ENCODE measurements around the gene UTS2R. TPM values are rescaled to one million over a fixed set of nuclear protein-coding genes. Genes with fewer than 3 reads are reported as not detected.

Gene UTS2R
- total RNA-seq, 1 experiment from 2014 or later, result not detected

Small RNA genes lying within 50 kb of the gene (small RNA-seq; reads per million reads assigned to genes)
- 0 reads per million in 2 experiments for gene RF00019

Other genes with a start within 250 kb of the UTS2R start
- 15.7 and 17.8 TPM in 2 replicates for gene CCDC57, start 158.9 kb upstream of the UTS2R start, total RNA-seq (2014; rRNA removed; shearing (Covaris generic))
- gene SLC16A3, start 142.7 kb upstream of the UTS2R start, total RNA-seq (2014; rRNA removed; shearing (Covaris generic)), result 9.6 and 12.8 TPM in 2 replicates
- 18.0 and 23.6 TPM in 2 replicates for gene CSNK1D, start 98.1 kb upstream of the UTS2R start, total RNA-seq (2014; rRNA removed; shearing (Covaris generic))
- gene CD7, start 54.2 kb upstream of the UTS2R start, total RNA-seq (2014; rRNA removed; shearing (Covaris generic)), result not detected in 2 replicates
- 0.37 and 0.50 TPM in 2 replicates for gene SECTM1, start 38.0 kb upstream of the UTS2R start, total RNA-seq (2014; rRNA removed; shearing (Covaris generic))
- 0.05 and 0.19 TPM in 2 replicates for gene TEX19, start 12.5 kb upstream of the UTS2R start, total RNA-seq (2014; rRNA removed; shearing (Covaris generic))
- gene HEXD, start 46.6 kb downstream of the UTS2R start, total RNA-seq (2014; rRNA removed; shearing (Covaris generic)), result 4.4 and 7.9 TPM in 2 replicates
- gene OGFOD3, start 46.8 kb downstream of the UTS2R start, total RNA-seq (2014; rRNA removed; shearing (Covaris generic)), result 29.3 and 30.0 TPM in 2 replicates
- 27.3 and 30.3 TPM in 2 replicates for gene CYBC1, start 79.0 kb downstream of the UTS2R start, total RNA-seq (2014; rRNA removed; shearing (Covaris generic))
- gene NARF, start 87.0 kb downstream of the UTS2R start, total RNA-seq (2014; rRNA removed; shearing (Covaris generic)), result 49.9 and 55.4 TPM in 2 replicates
- 33.0 and 33.6 TPM in 2 replicates for gene FOXK2, start 148.0 kb downstream of the UTS2R start, total RNA-seq (2014; rRNA removed; shearing (Covaris generic))

Measured in SK-MEL-5 (cell line).